H1 (cell line): ENCODE measurements around the gene SCGB2B2. TPM values are rescaled to one million over a fixed set of nuclear protein-coding genes. Genes with fewer than 3 reads are reported as not detected.

Source experiments
- RFX5 ChIP-seq: IDR thresholded peaks from 2 replicates; pipeline ENCODE4 v1.6.1; 2011; ENCODE audit warnings: low read depth, low read length, improper control_type of control experiment, borderline replicate concordance
- SIX5 ChIP-seq: IDR thresholded peaks from 2 replicates; pipeline ENCODE4 v1.6.1; 2011; ENCODE audit warnings: mild to moderate bottlenecking, low read depth, low read length
- TBP ChIP-seq: IDR thresholded peaks from 2 replicates; pipeline ENCODE4 v1.6.1; 2011; ENCODE audit warnings: low read depth, low read length, improper control_type of control experiment
- polyA plus RNA-seq, 7 experiments: library from polyadenylated mRNA; depleted of rRNA in 3 of 7; stranded (reverse) in 5 of 7; unstranded in 2 of 7; fragments of >200 nt in 5 of 7; fragments of 200-250 nt in 2 of 7; gene quantifications; 1 replicate in 5 of 7; 2 replicates in 1 of 7; 4 replicates in 1 of 7; pipeline versions ENCODE4 v1.2.1 to v1.2.3, GENCODE V29; 2011 to 2013; ENCODE audit warnings: missing spikeins in 2 of 7, mixed read lengths in 2 of 7
- total RNA-seq: library from RNA; stranded (reverse); fragmentation: NEBNext Ultra II Directional; extraction: Animal tissue kit (Norgen Biotek cat#: 25700); gene quantifications from 2 replicates; pipeline ENCODE4 v1.2.1, GENCODE V29; 2021

SCGB2B2 gene
- total and polyA plus RNA-seq, 2 of the 8 experiments (the other 6 are each of a cell fraction or from before 2014, with no cell fraction given), result 0.09 TPM; not detected in 1

GRCh38 chr19:34651747-34652146 lies 25.2 kb downstream of the SCGB2B2 start (continued):
- TF ChIP-seq TBP (no peak), SIX5 (no peak), RFX5 (no peak)
